IMR-90 (cell line): ENCODE results near the gene LRRC4C. TPM values are rescaled to one million over a fixed set of nuclear protein-coding genes. Genes with fewer than 3 reads are reported as not detected.

Source experiments
- ATAC-seq: fragments of 200-7000 bp; cut with Tn5 transposase; 2 replicates; pipeline ENCODE4 v1.9.1; 2020; ENCODE audit warnings: low read depth, mild to moderate bottlenecking, moderate library complexity
- BruUV-seq: library from RNA; stranded (reverse); fragments of 400-500 nt; replicated peaks from 2 replicates; lab custom pipeline; 2021; lab: Mats Ljungman, UMichigan
- CTCF ChIA-PET: fragments of 300-600 bp; formaldehyde crosslinking; extraction: SDS; loops from one replicate; lab custom pipeline; 2021; ENCODE audit warnings: antibody characterized with exemption; lab: Yijun Ruan, JAX
- POLR2A ChIA-PET: fragments of 300-600 bp; sonication (Branson Sonifier 250); formaldehyde crosslinking; loops from one replicate; lab custom pipeline; 2022; ENCODE audit warnings: antibody characterized with exemption; ENCODE audit not compliant: unreplicated experiment; lab: Charles Lee
- DNase-seq: peaks from one replicate; pipeline ENCODE4 v3.0.0; 2013
- H2AFZ ChIP-seq: replicated peaks from 2 replicates; pipeline ENCODE3; 2013; ENCODE audit warnings: low read length, mild to moderate bottlenecking; ENCODE audit not compliant: poor library complexity
- H2AK5ac ChIP-seq: 2 replicates; pipeline ENCODE4 v1.6.1; 2013; ENCODE audit warnings: low read depth, low read length, inconsistent platforms
- H2AK9ac ChIP-seq: replicated peaks from 2 replicates; pipeline ENCODE3; 2013; ENCODE audit warnings: mild to moderate bottlenecking, low read depth, low read length, moderate library complexity; ENCODE audit not compliant: poor library complexity
- H2BK120ac ChIP-seq: 2 replicates; pipeline ENCODE4 v1.6.1; 2013; ENCODE audit warnings: low read depth, low read length, inconsistent platforms
- H2BK15ac ChIP-seq: 3 replicates; pipeline ENCODE4 v1.6.1; 2013; ENCODE audit warnings: low read depth, low read length, inconsistent platforms
- H2BK20ac ChIP-seq: 2 replicates; pipeline ENCODE4 v1.6.1; 2013; ENCODE audit warnings: low read depth, mild to moderate bottlenecking, inconsistent platforms, low read length, moderate library complexity
- H2BK5ac ChIP-seq: 2 replicates; pipeline ENCODE4 v1.6.1; 2013; ENCODE audit warnings: mild to moderate bottlenecking, low read depth, low read length, inconsistent platforms; ENCODE audit not compliant: poor library complexity, severe bottlenecking
- H3K14ac ChIP-seq: replicated peaks from 2 replicates; pipeline ENCODE4 v1.6.1; 2013; ENCODE audit warnings: low read depth, low read length, inconsistent platforms
- H3K18ac ChIP-seq: 2 replicates; pipeline ENCODE4 v1.6.1; 2013; ENCODE audit warnings: low read depth, low read length, control low read depth
- H3K23ac ChIP-seq: 2 replicates; pipeline ENCODE4 v1.6.1; 2013; ENCODE audit warnings: low read depth, low read length, inconsistent platforms
- H3K27ac ChIP-seq: 2 replicates; pipeline ENCODE4 v1.5.1; 2013; ENCODE audit warnings: mild to moderate bottlenecking, control low read depth, low read length; ENCODE audit not compliant: insufficient read depth
- H3K27me3 ChIP-seq: 2 replicates; pipeline ENCODE4 v1.6.1; 2013; ENCODE audit warnings: low read length; ENCODE audit not compliant: control insufficient read depth, insufficient read depth
- H3K36me3 ChIP-seq: 2 replicates; pipeline ENCODE4 v1.6.1; 2013; ENCODE audit warnings: low read length, mixed read lengths; ENCODE audit not compliant: control insufficient read depth, insufficient read depth
- H3K4ac ChIP-seq: 2 replicates; pipeline ENCODE4 v1.6.1; 2013; ENCODE audit warnings: low read depth, low read length, inconsistent platforms
- H3K4me1 ChIP-seq: 2 replicates; pipeline ENCODE4 v1.6.1; 2013; ENCODE audit warnings: low read length, mixed read lengths; ENCODE audit not compliant: control insufficient read depth, insufficient read depth
- H3K4me2 ChIP-seq: 2 replicates; pipeline ENCODE4 v1.6.1; 2013; ENCODE audit warnings: low read depth, mild to moderate bottlenecking, control low read depth, low read length, moderate library complexity
- H3K4me3 ChIP-seq: 2 replicates; pipeline ENCODE4 v1.5.1; 2013; ENCODE audit warnings: low read depth, mild to moderate bottlenecking, control low read depth, low read length, moderate library complexity; ENCODE audit not compliant: insufficient read depth
- H3K56ac ChIP-seq: 2 replicates; pipeline ENCODE4 v1.6.1; 2013; ENCODE audit warnings: low read length, inconsistent platforms; ENCODE audit not compliant: insufficient read depth; ENCODE audit errors: extremely low read depth
- H3K79me1 ChIP-seq, 2 experiments: 2 replicates each; pipeline ENCODE4 v1.6.1; 2013; ENCODE audit warnings: low read length in 2 of 2, inconsistent platforms in 1 of 2, low read depth in 1 of 2
- H3K9ac ChIP-seq: 2 replicates; pipeline ENCODE4 v1.6.1; 2013; ENCODE audit warnings: low read depth, low read length, control low read depth
- H3K9me1 ChIP-seq: 2 replicates; pipeline ENCODE4 v1.6.1; 2013; ENCODE audit warnings: low read length, inconsistent platforms; ENCODE audit not compliant: insufficient read depth
- H3K9me3 ChIP-seq: 2 replicates; pipeline ENCODE4 v1.6.1; 2013; ENCODE audit warnings: low read length; ENCODE audit not compliant: control insufficient read depth, insufficient read depth
- H4K20me1 ChIP-seq: 2 replicates; pipeline ENCODE4 v1.6.1; 2013; ENCODE audit warnings: low read length, inconsistent platforms; ENCODE audit not compliant: insufficient read depth
- H4K5ac ChIP-seq: 2 replicates; pipeline ENCODE4 v1.6.1; 2013; ENCODE audit warnings: mild to moderate bottlenecking, low read depth, low read length, control low read depth
- H4K8ac ChIP-seq, 2 experiments: 2 replicates each; pipeline ENCODE4 v1.6.1; 2013; ENCODE audit warnings: low read depth in 2 of 2, low read length in 2 of 2, control low read depth in 1 of 2, inconsistent platforms in 1 of 2
- H4K91ac ChIP-seq: 2 replicates; pipeline ENCODE4 v1.6.1; 2013; ENCODE audit warnings: low read depth, low read length, inconsistent platforms; ENCODE audit not compliant: insufficient read depth
- BHLHE40 ChIP-seq: fragments of 150-350 bp; IDR thresholded peaks from 2 replicates; pipeline ENCODE4 v1.6.1; 2016; ENCODE audit warnings: mild to moderate bottlenecking, low read depth, low read length
- CEBPB ChIP-seq: IDR thresholded peaks from 2 replicates; pipeline ENCODE4 v1.6.1; 2012; ENCODE audit warnings: low read depth, low read length, improper control_type of control experiment
- CHD1 ChIP-seq: IDR thresholded peaks from 2 replicates; pipeline ENCODE4 v1.6.1; 2012; ENCODE audit warnings: low read depth, low read length, improper control_type of control experiment
- FOS ChIP-seq: fragments of 150-350 bp; IDR thresholded peaks from 2 replicates; pipeline ENCODE4 v1.6.1; 2016; ENCODE audit warnings: low read depth, low read length
- MAFK ChIP-seq: IDR thresholded peaks from 2 replicates; pipeline ENCODE4 v1.6.1; 2012; ENCODE audit warnings: low read depth, low read length, improper control_type of control experiment
- MAZ ChIP-seq: IDR thresholded peaks from 2 replicates; pipeline ENCODE4 v1.6.1; 2012; ENCODE audit warnings: low read depth, mild to moderate bottlenecking, low read length, improper control_type of control experiment, moderate library complexity, borderline replicate concordance
- MXI1 ChIP-seq: IDR thresholded peaks from 2 replicates; pipeline ENCODE4 v1.6.1; 2012; ENCODE audit warnings: low read depth, mild to moderate bottlenecking, low read length, moderate library complexity, borderline replicate concordance
- NFE2L2 ChIP-seq: fragments of 150-350 bp; IDR thresholded peaks from 2 replicates; pipeline ENCODE4 v1.6.1; 2016; ENCODE audit warnings: low read depth, mild to moderate bottlenecking, low read length
- POLR2A ChIP-seq: IDR thresholded peaks from 2 replicates; pipeline ENCODE4 v1.6.1; 2012; ENCODE audit warnings: mild to moderate bottlenecking, low read depth, low read length
- RAD21 ChIP-seq: IDR thresholded peaks from 2 replicates; pipeline ENCODE4 v1.6.1; 2012; ENCODE audit warnings: low read length, improper control_type of control experiment
- RCOR1 ChIP-seq: IDR thresholded peaks from 2 replicates; pipeline ENCODE4 v1.6.1; 2012; ENCODE audit warnings: mild to moderate bottlenecking, low read length, improper control_type of control experiment; ENCODE audit not compliant: insufficient replicate concordance
- RFX5 ChIP-seq: IDR thresholded peaks from 2 replicates; pipeline ENCODE4 v1.8.0; 2012; ENCODE audit warnings: low read depth, mild to moderate bottlenecking, low read length, moderate library complexity
- SMC3 ChIP-seq: fragments of 150-350 bp; IDR thresholded peaks from 2 replicates; pipeline ENCODE4 v1.6.1; 2016; ENCODE audit warnings: low read depth, mild to moderate bottlenecking, antibody characterized with exemption, low read length, moderate library complexity
- WGBS, 2 experiments: methylation state at CpG; one replicate each; pipeline versions ENCODE4 v1.1.5 to v1.1.7; 2013; ENCODE audit warnings: missing lambda C conversion rate in 2 of 2; ENCODE audit not compliant: insufficient read length in 1 of 2; ENCODE audit errors: extremely low coverage in 2 of 2; 5-methylcytosine and 5-hydroxymethylcytosine counted together
- dilution Hi-C: fragments of 300-500 bp; cut with HindIII; formaldehyde crosslinking; loops from one replicate; pipeline ENCODE4 v1.14.3; 2018; ENCODE audit warnings: low sequenced_read_pairs; ENCODE audit not compliant: unreplicated experiment
- in situ Hi-C: fragments of 300-500 bp; cut with MboI; formaldehyde crosslinking; loops from 3 replicates; pipeline ENCODE4 v1.14.3; 2019; ENCODE audit warnings: low sequenced_read_pairs, inconsistent platforms, mixed read lengths
- intact Hi-C: fragments of 100-400 bp; cut with micrococcal nuclease; formaldehyde crosslinking; loops from 2 replicates; pipeline ENCODE4 v1.10.0; 2022
- polyA plus RNA-seq, 3 experiments: library from polyadenylated mRNA; depleted of rRNA; stranded (reverse); fragments of >200 nt; gene quantifications; 2 replicates each; pipeline ENCODE4 v1.2.3, GENCODE V29; 2012; ENCODE audit warnings: low replicate concordance in 1 of 3
- total RNA-seq: library from RNA; depleted of rRNA; stranded (reverse); fragments of >200 nt; gene quantifications from 2 replicates; pipeline ENCODE4 v1.2.3, GENCODE V29; 2012
- TF ChIP-seq, protein P1 (sequence below): fragments of 150-350 bp; IDR thresholded peaks from 2 replicates; pipeline ENCODE4 v1.6.1; 2016; ENCODE audit warnings: low read depth, mild to moderate bottlenecking, low read length, moderate library complexity, borderline replicate concordance
- TF ChIP-seq, protein P2 (sequence below): conservative IDR thresholded peaks from 2 replicates; pipeline ENCODE4 v1.5.1; 2012; ENCODE audit warnings: mild to moderate bottlenecking, low read depth, low read length, improper control_type of control experiment

LRRC4C gene
- total and polyA plus RNA-seq, 2 of the 4 experiments (the other 2 are of a cell fraction): under 0.01 to 0.03 TPM

DNA sequence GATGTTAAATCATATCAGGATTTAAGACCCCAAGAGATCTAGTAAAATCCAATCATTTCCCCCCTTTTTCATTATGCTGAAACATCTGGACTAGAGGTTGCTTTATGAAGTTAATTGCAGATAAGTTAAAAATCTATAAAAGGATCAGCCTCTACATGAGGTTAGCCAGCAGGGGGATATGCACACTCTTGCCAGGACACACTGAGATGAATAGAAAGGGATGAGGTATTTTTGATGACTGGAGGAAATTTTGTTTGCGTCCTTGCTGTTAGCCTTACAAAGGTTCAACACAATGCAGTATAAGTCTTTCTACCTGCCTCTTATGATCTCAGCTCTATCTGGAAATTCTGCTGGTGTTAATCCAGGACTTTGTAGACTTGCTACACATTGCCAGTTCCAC is 1034.3 kb downstream of the LRRC4C start:
- no peak overlapping the region for H3K56ac ChIP-seq
- H2AK5ac ChIP-seq: no peak overlapping the region
- ATAC-seq (no peak), DNase-seq (no peak)
- H3K4ac ChIP-seq: no peak overlapping the region
- TF ChIP-seq RAD21 (no peak), CHD1 (no peak), BHLHE40 (no peak), CEBPB (no peak), MAFK (no peak), NFE2L2 (no peak), RFX5 (no peak), MXI1 (no peak), POLR2A (no peak), FOS (no peak), SMC3 (no peak), RCOR1 (no peak), MAZ (no peak)
- TF ChIP-seq, protein P1, sequence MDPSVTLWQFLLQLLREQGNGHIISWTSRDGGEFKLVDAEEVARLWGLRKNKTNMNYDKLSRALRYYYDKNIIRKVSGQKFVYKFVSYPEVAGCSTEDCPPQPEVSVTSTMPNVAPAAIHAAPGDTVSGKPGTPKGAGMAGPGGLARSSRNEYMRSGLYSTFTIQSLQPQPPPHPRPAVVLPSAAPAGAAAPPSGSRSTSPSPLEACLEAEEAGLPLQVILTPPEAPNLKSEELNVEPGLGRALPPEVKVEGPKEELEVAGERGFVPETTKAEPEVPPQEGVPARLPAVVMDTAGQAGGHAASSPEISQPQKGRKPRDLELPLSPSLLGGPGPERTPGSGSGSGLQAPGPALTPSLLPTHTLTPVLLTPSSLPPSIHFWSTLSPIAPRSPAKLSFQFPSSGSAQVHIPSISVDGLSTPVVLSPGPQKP: no peak
- TF ChIP-seq, protein P2, sequence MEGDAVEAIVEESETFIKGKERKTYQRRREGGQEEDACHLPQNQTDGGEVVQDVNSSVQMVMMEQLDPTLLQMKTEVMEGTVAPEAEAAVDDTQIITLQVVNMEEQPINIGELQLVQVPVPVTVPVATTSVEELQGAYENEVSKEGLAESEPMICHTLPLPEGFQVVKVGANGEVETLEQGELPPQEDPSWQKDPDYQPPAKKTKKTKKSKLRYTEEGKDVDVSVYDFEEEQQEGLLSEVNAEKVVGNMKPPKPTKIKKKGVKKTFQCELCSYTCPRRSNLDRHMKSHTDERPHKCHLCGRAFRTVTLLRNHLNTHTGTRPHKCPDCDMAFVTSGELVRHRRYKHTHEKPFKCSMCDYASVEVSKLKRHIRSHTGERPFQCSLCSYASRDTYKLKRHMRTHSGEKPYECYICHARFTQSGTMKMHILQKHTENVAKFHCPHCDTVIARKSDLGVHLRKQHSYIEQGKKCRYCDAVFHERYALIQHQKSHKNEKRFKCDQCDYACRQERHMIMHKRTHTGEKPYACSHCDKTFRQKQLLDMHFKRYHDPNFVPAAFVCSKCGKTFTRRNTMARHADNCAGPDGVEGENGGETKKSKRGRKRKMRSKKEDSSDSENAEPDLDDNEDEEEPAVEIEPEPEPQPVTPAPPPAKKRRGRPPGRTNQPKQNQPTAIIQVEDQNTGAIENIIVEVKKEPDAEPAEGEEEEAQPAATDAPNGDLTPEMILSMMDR: no peak
- H3K27ac ChIP-seq: no peak overlapping the region
- H2BK120ac ChIP-seq: no peak overlapping the region
- no peak overlapping the region for H2AK9ac ChIP-seq
- no peak overlapping the region for H3K9ac ChIP-seq
- H3K23ac ChIP-seq: no peak overlapping the region
- no peak overlapping the region for H3K4me2 ChIP-seq
- intact Hi-C loops (no loop called here), dilution Hi-C loops (no loop called here), in situ Hi-C loops (no loop called here)
- H2AFZ ChIP-seq: no peak overlapping the region
- H3K9me3 ChIP-seq: no peaks in the 10 kb centered on the region
- H3K27me3 ChIP-seq: no peaks in the 10 kb centered on the region
- H4K91ac ChIP-seq: no peak overlapping the region
- ChIA-PET POLR2A (no interaction called here), CTCF (interaction anchor here (0.7 kb wide), 1 partner anchor 32 kb away, joined by 3 read pairs; no protein-coding TSS in a partner anchor)
- H3K36me3 ChIP-seq: no peaks in the 10 kb centered on the region
- no peaks in the 10 kb centered on the region for H4K20me1 ChIP-seq
- no peaks in the 10 kb centered on the region for H3K79me1 ChIP-seq
- no peak overlapping the region for H3K14ac ChIP-seq
- no peak overlapping the region for H3K4me3 ChIP-seq
- 80% methylated on average over 1 of the region's 1 CpG; no CpG with 5 or more reads in 1 of the 2 experiments for WGBS, 2 experiments
- H3K4me1 ChIP-seq: no peaks in the 10 kb centered on the region
- H4K8ac ChIP-seq: no peak overlapping the region
- H4K5ac ChIP-seq: no peak overlapping the region
- H3K18ac ChIP-seq: no peak overlapping the region
- H3K9me1 ChIP-seq: no peaks in the 10 kb centered on the region
- H2BK15ac ChIP-seq: no peak overlapping the region
- no TSS peak for BruUV-seq
- H2BK5ac ChIP-seq: no peak overlapping the region
- no peak overlapping the region for H2BK20ac ChIP-seq
